Left renal pelvis (tissue), 4 donors: ENCODE measurements around the gene ANKS1B. TPM values are rescaled to one million over a fixed set of nuclear protein-coding genes. Genes with fewer than 3 reads are reported as not detected.
"Not testable (repeated sequence)": the region's sequence is repeated elsewhere in the genome, so short reads cannot be mapped to it uniquely, and the experiment has no call there.

Experiments used
- DNase-seq, 4 donors: peaks; one replicate each; pipeline ENCODE4 v3.0.0-alpha.2; 2013; ENCODE audit warnings: low read depth in 4 of 4, low spot score in 3 of 4
- polyA plus RNA-seq, 4 donors: library from polyadenylated mRNA; unstranded; fragments of 120-200 nt; gene quantifications; one replicate each; pipeline ENCODE4 v1.2.1, GENCODE V29; 2013; ENCODE audit not compliant: insufficient read length in 4 of 4

Gene ANKS1B
- polyA plus RNA-seq = 1 to 10 TPM; 3.7 to 6.3 (median 4.7) TPM

DNA sequence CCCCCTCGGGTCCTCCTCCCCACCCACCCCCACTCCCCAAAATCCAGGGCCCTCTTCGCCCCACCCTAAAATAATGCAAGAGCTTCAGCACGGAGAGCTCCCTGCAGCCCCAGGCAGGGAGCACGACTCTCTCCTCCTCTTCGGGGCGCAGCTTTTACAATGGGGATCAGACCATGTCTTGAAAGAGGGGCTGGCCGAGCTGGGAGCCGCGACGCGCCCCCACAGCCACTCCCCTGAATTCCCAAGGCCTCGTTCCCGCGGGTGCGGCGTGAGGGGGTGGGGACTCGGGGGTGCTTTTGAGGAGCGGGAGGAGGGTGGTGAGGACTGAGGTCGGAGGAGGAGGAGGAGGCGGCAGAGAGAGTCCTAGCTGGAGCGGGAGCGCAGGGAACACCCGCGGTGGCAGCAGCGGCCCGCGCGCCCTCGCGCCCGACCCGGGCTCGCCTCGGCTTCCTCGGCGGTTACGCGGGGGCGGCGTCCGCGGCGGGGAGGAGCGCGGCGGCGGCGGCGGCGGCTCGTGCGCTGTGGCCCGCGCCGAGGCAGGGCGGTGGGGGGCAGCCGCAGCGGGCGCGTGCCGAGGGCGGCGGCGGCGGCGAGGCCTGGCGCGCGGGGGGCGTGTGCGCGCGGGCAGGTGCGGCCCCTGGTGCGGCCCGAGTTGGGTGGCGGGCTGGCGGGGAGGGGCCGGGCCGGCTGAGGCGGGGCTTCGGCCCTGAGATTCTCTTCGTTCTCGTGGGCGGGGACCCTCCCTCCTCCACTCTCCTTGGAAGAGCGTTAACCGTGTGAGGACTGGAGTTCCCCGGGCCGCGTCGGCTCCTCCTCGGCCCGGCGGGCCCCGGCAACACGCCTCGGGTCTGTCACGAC lies at the start of gene ANKS1B:
TSS of gene ANKS1B (minus strand) at position 666 of the 858 bp plus-strand sequence. CDS start 699 bp downstream, outside the sequence.
- DNase-seq = peak in 3 of 4 donors; percentile 36 to 41 (median 40)

DNA sequence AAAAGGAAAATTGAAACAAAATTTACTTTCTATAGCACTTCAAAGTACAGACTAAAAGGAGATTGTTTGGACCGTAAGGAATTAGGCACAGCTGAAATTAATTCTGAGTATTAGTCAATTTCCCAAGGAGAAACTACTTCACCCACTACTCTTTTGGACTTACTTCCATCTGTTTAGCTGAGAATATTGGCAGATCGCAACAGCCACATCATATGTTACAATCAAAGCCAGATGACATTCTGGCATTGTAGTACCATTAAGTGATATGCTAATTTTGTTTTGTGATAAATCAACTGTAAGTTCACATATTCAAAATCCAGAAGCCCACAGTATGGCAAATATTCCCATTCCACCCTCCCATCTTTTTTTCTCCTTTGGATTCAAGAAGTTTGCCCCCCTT lies 47.1 kb upstream of the ANKS1B start:
- DNase-seq = no peak

GRCh38 chr12:100027671-100028070 lies 42.9 kb upstream of the ANKS1B start:
- no peak for DNase-seq

DNA sequence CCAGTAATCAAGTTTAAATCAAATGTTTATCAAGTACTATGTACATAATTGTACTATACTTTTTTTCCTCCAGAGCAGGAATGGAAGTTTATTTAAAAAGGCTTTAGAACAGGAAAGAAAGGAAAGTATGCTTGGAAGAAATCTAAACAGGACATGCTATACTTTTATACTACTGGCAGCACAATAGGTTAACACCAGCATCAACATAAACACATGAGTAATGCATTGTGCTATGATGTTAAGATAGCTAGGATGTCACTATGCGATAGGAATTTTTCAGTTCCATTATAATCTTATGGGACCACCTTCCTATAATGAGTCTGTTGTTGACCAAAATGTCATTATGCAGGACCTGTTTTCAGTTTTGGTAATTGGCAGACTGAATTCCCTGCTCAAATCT lies 41.5 kb upstream of the ANKS1B start:
- DNase-seq = no peak

DNA sequence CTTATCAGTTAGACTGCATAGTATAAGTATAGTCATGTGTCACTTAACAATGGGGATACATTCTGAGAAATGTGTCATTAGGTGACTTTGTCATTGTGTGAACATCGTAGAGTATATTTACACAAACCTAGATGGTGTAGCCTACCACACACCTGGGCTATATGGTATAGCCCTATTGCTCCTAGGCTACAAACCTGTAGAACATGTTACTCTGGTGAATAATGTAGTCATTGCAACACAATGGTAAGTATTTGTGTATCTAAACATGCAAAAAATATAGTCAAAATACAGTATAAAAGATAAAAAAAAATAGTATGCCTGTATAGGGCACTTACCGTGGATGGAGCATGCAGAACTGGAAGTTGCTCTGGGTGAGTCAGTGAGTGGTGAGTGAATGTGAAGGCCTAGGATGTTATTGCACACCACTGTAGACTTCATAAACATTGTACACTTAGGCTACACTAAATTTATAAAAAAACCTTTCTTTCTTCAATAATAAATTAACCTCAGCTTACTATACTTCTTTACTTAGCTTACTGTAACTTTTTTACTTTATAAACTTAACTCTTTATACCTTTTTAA lies 40.3 kb upstream of the ANKS1B start:
- DNase-seq = no peak

- DNase-seq = no peak
These were observed 35.6 kb upstream of the ANKS1B start for GRCh38 chr12:100020370-100020769.

DNA sequence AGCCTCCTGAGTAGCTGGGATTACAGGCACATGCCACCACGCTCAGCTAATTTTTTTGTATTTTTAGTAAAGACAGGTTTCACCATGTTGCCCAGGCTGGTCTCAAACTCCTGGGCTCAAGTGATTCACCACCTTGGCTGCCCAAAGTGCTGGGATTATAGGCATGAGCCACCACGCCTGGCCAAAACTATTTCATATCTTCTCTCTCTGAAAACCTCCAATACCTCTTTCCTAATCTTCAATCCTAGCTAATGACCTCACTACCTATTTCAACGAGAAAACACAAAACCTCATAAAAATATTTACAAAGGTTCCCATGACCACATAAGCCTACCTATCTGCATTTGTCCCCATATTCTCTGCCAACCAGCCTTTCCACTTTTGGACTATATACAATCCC lies 32.3 kb upstream of the ANKS1B start:
- DNase-seq = no peak

GRCh38 chr12:100016304-100016703 lies 31.6 kb upstream of the ANKS1B start:
- DNase-seq = not testable (repeated sequence)

DNA sequence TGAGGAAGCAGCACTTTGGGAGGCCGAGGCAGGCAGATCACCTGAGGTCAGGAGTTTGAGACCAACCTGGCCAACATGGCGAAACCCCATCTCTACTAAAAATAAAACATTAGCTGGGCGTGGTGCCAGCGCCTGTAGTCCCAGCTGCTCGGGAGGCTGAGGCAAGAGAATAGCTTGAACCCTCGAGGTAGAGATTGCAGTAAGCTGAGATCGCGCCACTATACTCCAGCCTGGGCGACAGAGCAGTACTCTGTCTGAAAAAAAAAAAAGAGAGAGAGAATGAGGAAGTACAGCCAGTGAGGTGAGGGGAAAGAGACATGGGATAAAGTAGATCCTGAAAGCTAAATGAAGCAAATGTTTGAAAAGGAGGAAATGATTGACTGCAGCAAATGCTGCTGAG lies 21.1 kb upstream of the ANKS1B start:
- not testable (repeated sequence) for DNase-seq

DNA sequence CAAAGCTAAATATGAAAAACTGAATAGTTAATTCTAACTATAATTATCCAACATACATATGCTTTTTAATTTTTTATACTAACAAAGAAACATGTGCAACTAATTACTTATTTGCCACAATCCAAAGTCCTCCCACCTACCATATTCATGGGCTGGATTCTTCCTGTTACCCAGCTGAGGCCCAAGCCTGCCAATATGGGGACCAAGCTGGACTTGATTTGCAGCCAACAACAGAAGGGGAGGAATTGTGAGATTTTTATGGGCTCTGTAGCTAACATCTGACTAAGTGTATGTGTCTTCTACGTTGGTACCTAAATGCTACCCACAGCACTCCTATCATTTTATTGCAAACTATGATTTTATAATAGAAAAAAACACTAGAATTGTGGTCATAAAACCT lies 13.1 kb upstream of the ANKS1B start:
- no peak for DNase-seq

- DNase-seq = no peak
These were observed 11.4 kb upstream of the ANKS1B start for GRCh38 chr12:99996095-99996494.

DNA sequence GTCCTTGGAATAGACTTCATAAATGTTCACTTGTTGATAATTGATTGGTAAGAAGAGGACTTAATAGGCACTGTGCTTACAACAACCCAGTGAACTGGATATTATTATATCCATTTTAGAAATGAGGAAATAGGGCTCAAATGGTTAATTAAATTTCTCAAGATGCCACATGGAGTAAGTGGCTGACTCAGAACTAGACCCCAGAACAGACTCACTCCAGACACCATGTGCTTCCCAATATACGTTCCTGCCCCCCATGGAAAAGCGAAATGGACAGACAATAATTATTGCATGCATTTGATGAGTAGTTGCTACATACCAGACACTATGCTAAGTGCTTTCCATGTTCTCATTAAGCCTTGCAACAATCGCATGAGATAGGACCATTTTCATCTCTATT lies 895 bp upstream of the ANKS1B start:
- no peak for DNase-seq

GRCh38 chr12:99985129-99985570 lies 414 bp upstream of the ANKS1B start:
- DNase-seq = no peak

- no peak for DNase-seq
These were observed 1.1 kb downstream of the ANKS1B start for GRCh38 chr12:99983456-99984258.

GRCh38 chr12:99981639-99982190 lies 3.0 kb downstream of the ANKS1B start:
- DNase-seq = no peak

DNA sequence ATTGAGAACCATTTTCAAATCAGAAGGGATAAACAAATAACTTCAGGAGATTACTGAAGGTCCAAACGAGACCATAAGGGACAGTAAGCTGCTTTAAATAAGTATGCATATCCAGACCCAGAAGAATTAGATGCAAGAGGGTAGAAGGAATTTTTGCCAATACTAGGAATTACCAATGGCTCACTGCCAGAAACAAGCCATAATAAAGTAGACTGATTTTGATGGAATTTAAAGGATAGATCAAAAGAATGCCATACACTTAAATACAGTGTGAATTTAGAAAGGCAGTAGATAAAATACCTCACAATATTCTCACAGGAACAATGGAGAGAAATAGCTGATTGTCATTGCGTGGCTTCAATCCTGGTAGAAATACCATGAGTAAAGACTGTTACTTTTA lies 5.3 kb downstream of the ANKS1B start:
- no peak for DNase-seq

GRCh38 chr12:99978152-99978551 lies 6.6 kb downstream of the ANKS1B start:
- no peak for DNase-seq

- no peak for DNase-seq
These were observed 7.2 kb downstream of the ANKS1B start for GRCh38 chr12:99977550-99977949.

DNA sequence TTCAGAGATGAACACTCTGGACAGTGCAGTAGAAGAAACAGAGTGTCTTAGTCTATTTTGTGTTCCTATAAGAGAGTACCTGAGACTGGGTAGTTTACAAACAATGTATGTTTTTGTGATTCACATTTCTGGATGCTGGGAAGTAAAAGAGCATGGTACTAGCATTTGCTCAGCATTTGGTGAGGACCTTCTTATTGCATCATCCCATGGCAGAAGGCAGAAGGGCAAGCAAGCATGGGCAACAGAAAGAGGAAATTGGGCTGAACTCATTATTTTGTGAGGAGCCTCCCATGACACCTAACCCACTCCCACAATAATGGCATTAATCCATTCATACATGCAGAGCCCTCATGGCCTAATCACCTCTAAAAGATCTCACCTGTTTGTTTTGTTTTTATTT lies 8.0 kb downstream of the ANKS1B start:
- no peak for DNase-seq

- no peak for DNase-seq
These were observed 9.4 kb downstream of the ANKS1B start for GRCh38 chr12:99975321-99975720.

DNA sequence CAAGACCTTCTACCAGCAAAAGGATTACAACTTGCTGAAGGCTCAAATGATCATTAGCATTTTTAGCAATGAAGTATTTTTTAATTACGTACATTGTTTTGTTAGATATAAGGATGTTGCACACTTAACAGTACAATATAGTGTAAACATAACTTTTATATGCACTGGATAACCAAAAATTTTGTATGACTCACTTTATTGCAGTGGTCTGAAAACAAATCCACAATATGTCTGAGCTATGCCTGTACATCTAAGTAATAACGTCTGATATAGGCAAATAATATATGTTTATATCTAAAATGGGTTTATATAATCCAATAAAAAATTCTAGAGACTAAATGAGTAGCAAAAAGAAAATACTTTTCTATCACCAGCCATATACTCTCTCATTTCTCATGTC lies 10.6 kb downstream of the ANKS1B start:
- no peak for DNase-seq
